Pons (tissue), 1 donor: ENCODE results near the gene ATAD1.
"Not testable (repeated sequence)": the region's sequence is repeated elsewhere in the genome, so short reads cannot be mapped to it uniquely, and the experiment has no call there.

ENCODE experiments used
- DNase-seq: peaks from one replicate; pipeline ENCODE4 v3.0.0-alpha.2; 2016; ENCODE audit warnings: low spot score

ATAD1 gene

DNA sequence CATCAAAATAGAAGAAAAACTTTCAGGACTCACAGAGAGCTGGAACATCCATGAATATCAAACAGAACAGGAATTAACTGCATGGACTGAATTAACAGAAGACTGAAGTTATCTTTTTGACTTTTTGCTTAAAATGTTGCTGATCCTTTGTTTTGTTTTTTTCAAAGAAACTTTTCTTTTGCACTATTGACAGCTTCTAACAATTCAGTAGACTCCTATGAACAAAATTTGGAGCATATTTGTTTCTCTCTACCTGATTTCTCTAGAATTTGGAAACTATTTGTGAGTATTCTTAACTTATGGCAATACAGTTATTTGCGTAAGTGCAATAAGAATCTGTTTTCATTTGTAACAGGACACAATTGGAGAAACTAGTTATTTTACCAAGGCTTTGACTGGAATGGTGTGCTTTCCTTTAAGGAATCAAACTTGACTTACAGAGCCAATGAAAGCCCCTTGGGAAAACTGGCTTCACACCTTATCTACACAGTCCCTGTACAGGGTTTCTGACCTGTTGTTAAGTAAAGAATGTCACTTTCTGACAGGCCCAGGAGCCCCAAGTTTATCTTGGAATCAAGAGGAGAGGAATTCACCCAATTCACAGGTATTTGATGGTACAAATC is 16.1 kb downstream of the ATAD1 start:
- DNase-seq: not testable (repeated sequence)

DNA sequence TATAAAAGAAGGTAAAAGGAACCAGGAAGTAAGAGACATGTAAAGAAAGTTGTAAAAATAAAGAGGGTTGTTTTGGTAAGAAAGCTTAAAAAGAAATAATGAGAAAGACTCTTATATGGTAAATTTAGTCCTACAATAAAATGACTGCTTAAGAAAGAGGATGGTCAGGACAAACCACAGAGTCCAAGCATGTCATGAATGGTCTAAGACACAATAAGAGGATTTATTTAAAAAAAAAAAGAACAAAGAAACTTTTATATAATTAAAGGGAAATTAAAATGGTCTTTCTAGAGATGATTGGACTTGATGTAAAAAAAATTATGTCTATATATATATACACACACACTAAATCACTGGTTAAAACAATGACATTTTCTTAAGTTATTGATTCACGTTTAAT is 18.2 kb downstream of the ATAD1 start:
- DNase-seq: no peak

- DNase-seq: no peak
These were observed 19.9 kb downstream of the ATAD1 start for GRCh38 chr10:87798082-87798481.

DNA sequence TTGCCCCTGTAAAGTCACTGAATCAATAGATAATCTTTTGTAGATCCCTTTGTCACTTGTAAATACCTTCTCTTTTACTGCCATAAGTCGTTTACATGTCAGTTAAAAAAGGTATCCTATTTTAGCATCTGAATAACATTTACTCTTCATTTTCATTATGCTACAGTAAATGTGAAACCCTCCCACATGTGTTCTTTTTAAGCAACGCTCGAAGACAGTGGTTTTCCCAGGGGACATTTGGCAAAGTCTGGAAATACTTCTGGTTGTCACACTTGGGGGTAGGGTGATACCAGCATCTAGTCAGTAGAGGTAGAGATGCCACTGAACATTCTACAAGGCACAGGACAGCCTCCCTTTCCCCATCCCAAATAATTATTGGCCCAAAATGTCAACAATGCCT is 23.7 kb downstream of the ATAD1 start:
- no peak for DNase-seq

DNA sequence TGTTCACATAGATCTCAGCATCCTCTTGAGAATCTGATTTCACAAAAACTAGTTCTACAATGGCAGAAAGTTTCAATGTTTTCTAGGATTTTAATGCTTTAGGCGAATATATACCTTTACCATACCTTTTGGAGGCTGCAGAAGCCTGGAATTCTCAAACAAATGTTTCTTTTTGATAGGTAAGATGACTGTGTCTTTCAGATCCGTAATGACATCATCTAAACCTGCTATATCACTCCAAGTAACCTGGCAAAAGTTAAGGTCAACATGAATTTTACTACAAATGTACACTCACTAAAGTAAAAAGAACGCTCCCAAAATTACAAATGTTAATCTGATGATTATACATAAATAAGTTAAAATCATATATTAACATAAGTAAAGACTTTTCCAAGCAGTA is 27.8 kb downstream of the ATAD1 start:
- DNase-seq: no peak

DNA sequence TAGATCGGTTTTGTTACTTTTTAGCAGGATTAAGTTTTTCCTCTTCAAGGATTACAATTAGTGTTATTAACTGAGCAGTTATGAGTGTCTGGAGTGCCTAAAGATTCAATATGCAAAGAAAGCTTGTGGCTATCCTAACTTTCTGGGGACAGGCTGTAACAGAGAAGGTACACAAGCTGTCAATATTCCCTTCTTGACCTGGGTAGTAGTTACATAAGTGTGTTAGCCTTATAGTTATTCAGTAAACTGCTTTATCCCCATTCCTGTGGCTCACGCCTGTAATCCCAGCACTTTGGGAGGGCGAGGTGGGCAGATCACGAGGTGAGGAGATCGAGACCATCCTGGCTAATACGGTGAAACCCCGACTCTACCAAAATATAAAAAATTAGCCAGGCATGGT is 31.6 kb downstream of the ATAD1 start:
- no peak for DNase-seq

GRCh38 chr10:87782721-87783120 is 35.3 kb downstream of the ATAD1 start:
- DNase-seq: no peak

DNA sequence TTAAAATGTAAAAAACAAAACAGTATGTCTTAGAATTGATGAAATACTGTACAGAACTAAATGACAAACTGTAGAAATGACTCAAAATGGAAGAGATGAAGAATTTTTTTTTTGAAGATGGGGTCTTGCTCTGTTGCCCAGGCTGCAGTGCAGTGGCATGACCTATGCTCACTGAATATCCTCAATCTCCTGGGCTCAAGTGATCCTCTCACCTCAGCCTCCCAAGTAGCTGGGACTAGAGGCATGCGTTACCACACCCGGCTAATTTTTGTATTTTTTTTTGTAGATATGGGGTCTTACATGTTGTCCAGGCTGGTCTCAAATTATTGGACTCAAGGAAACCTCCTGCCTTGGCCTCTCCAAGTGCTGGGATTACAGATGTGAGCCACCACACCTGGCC is 36.5 kb downstream of the ATAD1 start:
- no peak for DNase-seq

DNA sequence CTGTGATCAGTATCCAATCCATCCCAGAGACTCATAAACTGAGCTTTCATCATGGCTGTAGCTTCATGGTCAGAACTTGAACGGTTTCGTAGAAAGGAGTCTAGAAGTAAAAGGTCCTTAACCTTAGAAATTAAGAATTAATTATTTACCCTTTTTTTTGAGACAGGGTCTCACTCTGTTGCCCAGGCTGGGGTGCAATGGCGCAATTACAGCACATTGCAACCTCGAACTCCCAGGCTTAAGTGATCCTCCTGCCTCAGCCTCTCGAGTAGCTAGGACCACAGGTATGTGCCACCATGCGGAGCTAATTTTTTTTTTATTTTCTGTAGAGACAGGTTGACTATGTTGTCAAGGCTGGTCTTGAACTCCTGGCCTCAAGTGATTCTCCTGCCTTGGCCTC is 41.7 kb downstream of the ATAD1 start:
- no peak for DNase-seq

GRCh38 chr10:87775766-87776165 is 42.3 kb downstream of the ATAD1 start:
- DNase-seq: no peak

GRCh38 chr10:87771871-87772500 is 46.0 kb downstream of the ATAD1 start:
- DNase-seq: peak; percentile 49

DNA sequence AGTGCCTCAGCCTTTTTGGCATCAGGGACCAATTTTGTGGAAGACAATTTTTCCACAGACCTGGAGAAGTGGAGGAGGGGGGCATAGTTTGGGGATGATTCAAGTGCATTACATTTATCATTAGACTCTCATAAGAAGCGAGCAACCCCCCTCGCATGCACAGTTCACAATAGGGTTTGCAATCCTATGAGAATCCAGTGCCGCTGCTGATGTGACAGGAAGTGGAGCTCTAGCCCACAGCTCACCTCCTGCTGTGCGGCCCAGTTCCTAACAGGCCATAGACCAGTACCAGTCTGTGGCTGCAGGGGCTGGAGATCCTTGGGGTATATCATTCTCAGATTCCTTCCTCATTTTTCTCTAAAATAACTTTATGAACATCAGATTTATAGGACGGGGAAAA is 50.8 kb downstream of the ATAD1 start:
- DNase-seq: no peak

- DNase-seq: no peak
These were observed 52.2 kb downstream of the ATAD1 start for GRCh38 chr10:87765666-87766376.

- DNase-seq: no peak
These were observed 53.7 kb downstream of the ATAD1 start for GRCh38 chr10:87764072-87764934.

DNA sequence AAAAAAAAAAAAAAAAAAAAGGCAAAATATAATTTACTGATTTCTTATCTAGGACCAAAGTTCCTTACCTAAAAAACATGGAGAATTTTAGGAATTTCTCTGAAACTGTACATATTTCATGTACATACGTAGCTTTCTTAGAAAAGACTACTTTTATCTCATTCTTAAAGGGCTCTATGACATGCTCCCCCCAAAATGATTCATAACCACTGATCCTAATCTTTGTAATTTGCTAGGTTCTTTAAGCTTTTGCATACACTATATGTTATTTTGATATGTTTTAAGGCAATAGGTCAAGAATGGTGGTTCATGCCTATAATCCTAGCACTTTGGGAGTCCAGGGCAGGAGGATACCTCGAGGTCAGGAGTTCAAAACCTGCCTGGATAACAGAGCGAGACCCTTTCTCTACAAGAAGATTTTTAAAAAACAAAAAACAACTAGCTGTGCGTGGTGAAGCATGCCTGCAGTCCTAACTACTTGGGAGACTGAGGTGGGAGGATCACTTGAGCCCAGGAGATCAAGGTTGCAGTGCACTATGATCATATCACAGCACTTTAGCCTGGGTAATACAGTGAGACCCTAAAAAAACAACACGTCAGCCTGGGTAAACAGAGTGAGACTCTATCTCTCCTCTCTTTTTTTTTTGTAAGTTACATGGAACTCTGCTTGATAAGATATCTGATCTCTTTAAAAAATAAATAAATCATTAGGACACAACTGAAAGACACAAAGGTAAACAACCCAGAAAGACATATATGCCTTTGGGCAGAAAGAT is 54.8 kb downstream of the ATAD1 start:
- no peak for DNase-seq

GRCh38 chr10:87761892-87762291 is 56.1 kb downstream of the ATAD1 start:
- DNase-seq: no peak

DNA sequence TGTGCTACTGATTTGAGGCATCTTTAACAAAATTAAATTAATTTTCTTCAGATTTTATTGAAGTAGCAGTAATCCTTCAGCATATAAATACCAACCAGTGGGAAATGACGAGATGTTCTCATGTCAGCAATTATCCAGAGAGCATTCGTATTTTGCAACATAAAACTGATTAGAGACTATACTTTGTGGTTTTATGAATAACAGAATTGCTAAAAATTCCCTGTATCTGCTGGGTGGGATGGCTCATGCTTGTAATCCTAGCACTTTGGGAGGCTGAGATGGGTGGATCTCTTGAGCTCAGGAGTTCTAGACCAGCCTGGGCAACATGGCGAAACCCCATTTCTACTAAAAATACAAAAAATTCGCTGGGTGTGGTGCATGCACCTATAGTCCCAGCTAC is 56.9 kb downstream of the ATAD1 start:
- no peak for DNase-seq

DNA sequence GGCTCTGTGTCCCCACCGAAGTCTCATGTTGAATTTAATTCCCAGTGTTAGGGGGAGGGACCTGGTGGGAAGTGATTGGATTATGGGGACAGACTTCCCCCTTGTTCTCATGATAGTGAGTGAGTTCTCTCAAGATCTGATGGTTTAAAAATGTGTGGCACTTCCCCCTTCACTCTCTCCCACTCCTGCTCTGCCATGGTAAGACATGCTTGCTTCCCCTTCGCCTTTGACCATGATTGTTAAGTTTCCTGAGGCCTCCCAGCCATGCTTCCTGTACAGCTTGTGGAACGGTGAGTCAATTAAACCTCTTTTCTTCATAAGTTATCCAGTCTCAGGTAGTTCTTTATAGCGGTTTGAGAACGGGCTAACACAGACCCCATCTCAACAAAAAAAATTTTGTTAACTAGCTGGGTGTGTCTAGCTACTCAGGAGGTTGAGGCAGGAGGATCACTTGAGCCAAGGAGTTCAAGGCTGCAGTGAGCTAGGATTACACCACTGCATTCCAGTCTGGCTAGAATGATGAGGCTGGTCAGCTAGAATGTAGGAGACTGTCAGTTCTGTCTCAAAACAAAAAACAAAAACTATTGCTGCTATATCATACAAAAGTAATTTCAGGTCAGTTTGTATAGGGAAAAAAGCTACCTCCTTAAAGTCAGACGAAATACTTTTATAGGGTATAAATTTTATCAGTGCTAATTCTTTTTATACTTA is 57.7 kb downstream of the ATAD1 start:
- no peak for DNase-seq

DNA sequence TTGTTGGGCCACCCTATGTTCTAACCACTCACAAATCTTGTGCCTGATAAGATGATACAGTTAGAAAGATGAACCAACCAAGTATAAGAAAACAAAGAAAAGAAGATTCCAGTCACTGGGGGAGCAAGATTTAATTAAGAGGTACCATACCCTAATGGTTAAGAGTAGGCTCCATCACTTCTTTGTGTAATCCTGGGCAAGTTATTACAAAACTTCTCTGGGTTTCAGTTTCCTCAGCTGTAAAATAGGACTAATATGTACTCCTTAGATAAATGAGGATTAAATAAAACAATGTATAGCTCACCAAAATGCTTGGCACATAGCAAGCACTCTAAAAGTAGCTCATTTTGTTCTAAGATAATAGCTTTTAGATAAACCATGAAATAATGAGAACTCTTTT is 58.5 kb downstream of the ATAD1 start:
- no peak for DNase-seq

GRCh38 chr10:87757685-87758084 is 60.3 kb downstream of the ATAD1 start:
- no peak for DNase-seq
